ENCODE data around the gene TRAFD1.
"Not testable (repeated sequence)": the region's sequence is repeated elsewhere in the genome, so short reads cannot be mapped to it uniquely, and the experiment has no call there.

TRAFD1 gene

GRCh38 chr12:112130441-112130998 is 5.2 kb downstream of the TRAFD1 start:
- H3K4me1 Mint-ChIP-seq = peaks cover 68% of the 10 kb centered on the region
- no peaks in the 10 kb centered on the region for H3K27me3 Mint-ChIP-seq
- peak; percentile 88 for ATAC-seq
- DNase-seq = no peak
- peak overlapping the region; percentile 86 to 89 for H3K27ac Mint-ChIP-seq
- H3K9me3 Mint-ChIP-seq = no peaks in the 10 kb centered on the region
- H3K4me3 Mint-ChIP-seq = peak overlapping the region; percentile 57 to 82

- DNase-seq = no peak
- peak overlapping the region; percentile 12 to 76 for H3K27ac Mint-ChIP-seq
- H3K4me1 Mint-ChIP-seq = peaks cover 61% of the 10 kb centered on the region
- ATAC-seq = no peak
- no peaks in the 10 kb centered on the region for H3K9me3 Mint-ChIP-seq
- H3K4me3 Mint-ChIP-seq = peak overlapping the region; percentile 26 to 82
- no peaks in the 10 kb centered on the region for H3K27me3 Mint-ChIP-seq
Measured at GRCh38 chr12:112131686-112132085, 6.3 kb downstream of the TRAFD1 start.

GRCh38 chr12:112133418-112133817 is 8.1 kb downstream of the TRAFD1 start:
- Mint-ChIP-seq H3K9me3 (no peaks in the 10 kb centered on the region), H3K27me3 (no peaks in the 10 kb centered on the region), H3K27ac (no peak overlapping the region), H3K4me1 (peaks cover 45% of the 10 kb centered on the region), H3K4me3 (no peak overlapping the region)
- ATAC-seq (no peak), DNase-seq (no peak)

- Mint-ChIP-seq H3K27ac (no peak overlapping the region), H3K4me1 (peaks cover 32% of the 10 kb centered on the region), H3K4me3 (no peak overlapping the region), H3K27me3 (no peaks in the 10 kb centered on the region), H3K9me3 (no peaks in the 10 kb centered on the region)
- ATAC-seq = no peak
- DNase-seq = no peak
Measured at GRCh38 chr12:112134731-112135130, 9.4 kb downstream of the TRAFD1 start.

- Mint-ChIP-seq H3K27ac (peak overlapping the region in 1 of 2 donors; percentile 90), H3K4me3 (no peak overlapping the region), H3K9me3 (no peaks in the 10 kb centered on the region), H3K4me1 (no peaks in the 10 kb centered on the region), H3K27me3 (no peaks in the 10 kb centered on the region)
- DNase-seq = no peak
- no peak for ATAC-seq
Measured at GRCh38 chr12:112140728-112141127, 15.4 kb downstream of the TRAFD1 start.

- Mint-ChIP-seq H3K9me3 (no peaks in the 10 kb centered on the region), H3K4me1 (no peaks in the 10 kb centered on the region), H3K27ac (peak overlapping the region in 1 of 2 donors; percentile 65), H3K4me3 (no peak overlapping the region), H3K27me3 (no peaks in the 10 kb centered on the region)
- no peak for DNase-seq
- ATAC-seq = no peak
Measured at GRCh38 chr12:112146123-112146522, 20.8 kb downstream of the TRAFD1 start.

- Mint-ChIP-seq H3K4me3 (no peak overlapping the region), H3K27ac (peak overlapping the region; percentile 5 to 57), H3K4me1 (peaks cover 10% of the 10 kb centered on the region), H3K9me3 (no peaks in the 10 kb centered on the region), H3K27me3 (no peaks in the 10 kb centered on the region)
- DNase-seq (no peak), ATAC-seq (no peak)
Measured at GRCh38 chr12:112148031-112148513, 22.7 kb downstream of the TRAFD1 start.

- Mint-ChIP-seq H3K27ac (peak overlapping the region; percentile 12 to 33), H3K9me3 (no peaks in the 10 kb centered on the region), H3K27me3 (no peaks in the 10 kb centered on the region), H3K4me3 (no peak overlapping the region), H3K4me1 (peaks cover 10% of the 10 kb centered on the region)
- DNase-seq = no peak
- no peak for ATAC-seq
Measured at GRCh38 chr12:112149596-112149995, 24.2 kb downstream of the TRAFD1 start.

GRCh38 chr12:112151766-112152541 is 26.6 kb downstream of the TRAFD1 start:
- Mint-ChIP-seq H3K4me1 (peaks cover 10% of the 10 kb centered on the region), H3K4me3 (no peak overlapping the region), H3K27ac (peak overlapping the region; percentile 83 to 90), H3K27me3 (no peaks in the 10 kb centered on the region), H3K9me3 (peaks cover 10 to 13% of the 10 kb centered on the region in 2 donors)
- ATAC-seq = peak; percentile 42
- DNase-seq = no peak

GRCh38 chr12:112153181-112153892 is 28.0 kb downstream of the TRAFD1 start:
- Mint-ChIP-seq H3K27me3 (no peaks in the 10 kb centered on the region), H3K27ac (peak overlapping the region in 1 of 2 donors; percentile 45), H3K4me1 (peaks cover 19% of the 10 kb centered on the region), H3K9me3 (peaks cover 21 to 26% of the 10 kb centered on the region in 2 donors), H3K4me3 (no peak overlapping the region)
- DNase-seq = no peak
- ATAC-seq = no peak

GRCh38 chr12:112153893-112154219 is 28.5 kb downstream of the TRAFD1 start:
- H3K4me3 Mint-ChIP-seq = no peak overlapping the region
- H3K9me3 Mint-ChIP-seq = peaks cover 22 to 28% of the 10 kb centered on the region in 2 donors
- ATAC-seq (no peak), DNase-seq (no peak)
- no peaks in the 10 kb centered on the region for H3K27me3 Mint-ChIP-seq
- peaks cover 24% of the 10 kb centered on the region for H3K4me1 Mint-ChIP-seq
- H3K27ac Mint-ChIP-seq = no peak overlapping the region

GRCh38 chr12:112158461-112159145 is 33.2 kb downstream of the TRAFD1 start:
- peak overlapping the region in 1 of 2 donors; percentile 36 for H3K4me3 Mint-ChIP-seq
- not testable (repeated sequence) for H3K27me3 Mint-ChIP-seq
- H3K4me1 Mint-ChIP-seq = peaks cover 21% of the 10 kb centered on the region
- DNase-seq (peak in 1 of 2 donors; percentile 49), ATAC-seq (peak; percentile 76)
- peak overlapping the region; percentile 85 to 87 for H3K27ac Mint-ChIP-seq
- peaks cover 22 to 28% of the 10 kb centered on the region in 2 donors for H3K9me3 Mint-ChIP-seq

- Mint-ChIP-seq H3K27ac (peak overlapping the region; percentile 85 to 87), H3K4me3 (peak overlapping the region; percentile 16 to 36), H3K9me3 (peaks cover 22 to 28% of the 10 kb centered on the region in 2 donors), H3K27me3 (no peaks in the 10 kb centered on the region), H3K4me1 (peaks cover 21% of the 10 kb centered on the region)
- no peak for DNase-seq
- ATAC-seq = no peak
Measured at GRCh38 chr12:112159146-112159541, 33.8 kb downstream of the TRAFD1 start.

- Mint-ChIP-seq H3K4me3 (no peak overlapping the region), H3K27me3 (no peaks in the 10 kb centered on the region), H3K9me3 (peaks cover 22 to 28% of the 10 kb centered on the region in 2 donors), H3K4me1 (peaks cover 21% of the 10 kb centered on the region), H3K27ac (no peak overlapping the region)
- DNase-seq (no peak), ATAC-seq (no peak)
Measured at GRCh38 chr12:112160611-112161010, 35.3 kb downstream of the TRAFD1 start.

GRCh38 chr12:112161711-112162110 is 36.4 kb downstream of the TRAFD1 start:
- Mint-ChIP-seq H3K9me3 (peaks cover 15 to 18% of the 10 kb centered on the region in 2 donors), H3K27me3 (no peaks in the 10 kb centered on the region), H3K4me3 (no peak overlapping the region), H3K4me1 (peaks cover 21% of the 10 kb centered on the region), H3K27ac (no peak overlapping the region)
- ATAC-seq (no peak), DNase-seq (no peak)
